Measurements from ENCODE around the gene CTLA4.

CTLA4 gene

DNA sequence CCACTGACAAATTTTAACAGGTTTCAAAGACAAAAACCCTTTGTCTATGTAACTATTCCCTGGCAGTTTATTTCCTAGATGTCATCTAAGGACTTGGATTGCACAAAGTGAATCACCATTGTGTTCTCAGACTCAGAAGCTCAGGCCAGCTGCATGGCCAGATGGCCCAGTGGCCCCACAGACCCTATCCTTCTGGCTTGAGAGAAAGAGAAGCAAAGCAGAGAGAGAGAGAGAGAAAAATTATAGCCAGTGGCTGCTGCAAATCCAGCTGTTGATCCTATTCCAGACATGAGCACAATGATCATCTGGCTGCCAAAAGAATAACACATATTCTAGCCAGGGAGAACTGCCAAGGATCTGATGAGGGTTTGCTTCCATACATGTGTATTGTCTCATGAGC, 25.8 kb downstream of the CTLA4 start:
- no peak for DNase-seq

DNA sequence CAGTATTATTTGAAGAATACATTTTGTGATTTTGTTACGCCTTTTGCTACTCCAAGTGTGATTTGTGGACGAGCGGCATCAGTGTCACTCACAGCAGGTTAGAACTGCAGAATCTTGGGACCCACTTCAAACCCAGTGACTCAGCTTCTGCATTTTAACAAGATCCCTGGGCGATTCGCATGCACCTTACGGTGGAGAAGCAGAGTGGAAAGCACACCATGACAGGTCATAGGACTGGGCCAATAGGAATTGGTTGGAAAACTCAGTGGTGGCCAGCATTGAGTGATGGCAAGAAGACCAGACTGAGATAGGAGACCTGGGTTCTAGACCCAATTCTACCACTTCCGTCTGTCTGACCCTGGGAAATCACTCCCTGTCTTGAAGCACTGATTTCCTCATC, 26.3 kb downstream of the CTLA4 start:
- no peak for DNase-seq

DNA sequence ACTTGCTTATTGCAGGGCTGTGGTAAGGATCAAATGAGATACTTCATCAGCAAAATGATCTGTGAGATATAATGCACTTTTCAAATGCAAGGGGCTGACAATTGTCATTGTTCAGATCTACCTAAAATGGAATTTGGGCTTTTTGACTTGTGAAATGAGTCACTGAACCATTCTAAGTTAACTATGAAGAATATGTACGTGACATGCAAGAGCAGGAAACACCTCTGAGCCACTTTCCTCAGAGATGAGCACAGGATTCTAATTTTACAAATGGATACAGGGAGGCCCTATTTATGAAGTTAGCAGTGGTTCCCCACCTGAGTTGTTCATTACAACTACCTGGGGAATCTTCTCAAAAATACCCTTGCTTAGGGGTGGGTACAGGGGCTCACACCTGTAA, 26.7 kb downstream of the CTLA4 start:
- DNase-seq, result no peak

DNA sequence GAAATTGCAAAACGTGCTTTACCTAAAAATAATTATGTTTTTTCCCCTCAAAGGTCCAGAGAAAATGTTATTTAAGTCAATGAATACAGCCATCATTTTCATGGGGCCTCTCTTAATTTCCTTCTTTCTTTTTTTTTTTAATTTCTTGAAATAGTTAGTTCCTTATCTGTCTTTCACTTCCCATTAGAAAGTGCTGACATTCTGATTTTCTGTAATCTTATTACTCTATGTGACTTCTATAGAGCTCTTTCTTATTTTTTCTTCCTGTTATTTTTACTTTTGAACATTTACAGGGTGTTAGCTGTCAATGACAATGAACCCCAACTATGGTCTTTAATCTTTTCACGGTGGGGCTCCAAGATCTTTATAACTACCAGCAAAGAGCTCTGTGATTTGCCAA, 30.0 kb downstream of the CTLA4 start:
- DNase-seq, result no peak

- DNase-seq, result no peak
Measured at GRCh38 chr2:203898657-203899056, 31.1 kb downstream of the CTLA4 start.

- no peak for DNase-seq
Measured at GRCh38 chr2:203900253-203900652, 32.7 kb downstream of the CTLA4 start.

GRCh38 chr2:203904022-203904421, 36.5 kb downstream of the CTLA4 start:
- no peak for DNase-seq

DNA sequence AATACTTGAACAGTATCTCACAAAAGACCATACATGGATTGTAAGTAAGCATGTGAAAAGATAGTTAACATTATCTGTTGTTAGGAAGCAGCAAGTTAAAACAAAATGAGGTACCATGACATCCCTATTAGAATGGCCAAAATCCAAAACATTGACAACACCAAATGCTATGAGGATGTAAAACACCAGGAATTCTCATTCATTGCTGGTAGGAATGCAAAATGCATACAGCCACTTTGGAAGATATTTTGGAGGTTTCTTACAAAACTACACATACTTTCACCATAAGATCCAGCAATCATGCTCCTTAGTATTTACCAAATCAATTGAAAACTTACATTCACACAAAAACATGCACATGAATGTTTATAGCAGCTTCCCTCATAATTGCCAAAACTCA, 38.1 kb downstream of the CTLA4 start:
- DNase-seq, result no peak

DNA sequence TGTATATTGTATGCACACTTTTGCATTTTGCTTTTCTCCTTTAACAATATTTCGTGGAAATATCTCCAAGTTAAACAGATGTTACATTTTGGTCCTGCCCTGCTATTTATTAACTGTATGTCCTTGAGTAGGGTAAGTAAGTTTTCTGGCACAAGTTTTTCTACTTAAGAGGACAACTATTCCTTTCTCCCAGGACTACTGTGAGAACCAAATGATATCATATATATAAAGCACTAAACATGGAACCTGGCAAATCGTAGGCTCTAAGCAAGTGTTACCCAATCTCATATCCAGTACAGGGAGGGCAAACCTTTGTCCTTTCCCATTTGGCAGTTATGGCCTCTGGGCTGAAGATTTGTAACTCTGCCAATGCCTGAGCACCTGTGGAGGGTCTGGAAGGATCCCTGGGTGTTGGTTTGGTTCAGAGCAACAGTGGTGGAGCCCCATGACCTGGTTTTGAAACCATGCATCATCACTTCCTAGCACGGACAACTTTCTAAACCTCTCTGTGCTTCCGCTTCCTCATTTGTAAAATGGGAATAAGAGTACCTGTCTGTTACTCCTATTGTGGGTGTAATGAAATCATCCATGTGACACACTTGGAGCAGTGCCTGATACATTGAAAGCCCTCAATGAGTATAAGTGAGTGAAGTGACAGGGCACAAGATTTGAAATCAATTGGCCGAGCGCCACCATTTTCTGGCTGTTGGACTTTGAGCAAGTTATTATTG, 40.7 kb downstream of the CTLA4 start:
- no peak for DNase-seq

GRCh38 chr2:203908797-203909185, 41.2 kb downstream of the CTLA4 start:
- DNase-seq, result no peak

DNA sequence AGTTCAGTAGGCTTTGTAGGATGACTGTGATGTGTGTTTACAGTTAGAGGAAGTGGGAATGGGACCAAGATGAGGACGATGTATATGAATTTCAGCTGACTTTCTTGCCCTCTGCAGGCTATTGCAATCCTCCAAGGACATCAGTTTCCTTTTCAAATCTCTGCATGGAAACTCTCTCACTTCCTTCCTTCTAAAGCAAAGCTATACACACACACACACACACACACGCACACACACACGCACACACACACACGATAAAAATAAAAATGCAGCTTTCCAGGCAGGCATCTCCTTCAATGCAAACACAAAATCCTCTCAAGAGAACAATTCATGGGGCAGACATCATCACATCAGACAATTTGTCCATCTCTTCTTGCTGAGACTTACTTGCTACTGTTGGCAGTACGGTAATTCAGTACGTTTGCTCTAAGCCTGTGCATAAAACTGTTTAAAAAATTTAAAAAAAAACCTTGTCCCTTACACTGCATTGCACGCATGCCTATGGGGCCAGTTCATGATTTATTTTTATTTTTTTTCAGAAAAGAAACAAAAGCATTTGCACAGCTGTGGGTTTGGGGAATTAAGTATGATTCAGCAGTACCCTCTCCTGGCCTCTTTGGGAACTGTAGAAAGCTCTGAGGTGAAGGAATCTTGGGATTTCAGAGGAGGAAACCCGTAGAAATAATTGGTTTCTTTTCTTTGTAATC, 41.8 kb downstream of the CTLA4 start:
- DNase-seq, result peak; percentile 28

GRCh38 chr2:203909974-203910373, 42.4 kb downstream of the CTLA4 start:
- no peak for DNase-seq

GRCh38 chr2:203913947-203914346, 46.4 kb downstream of the CTLA4 start:
- DNase-seq, result no peak

DNA sequence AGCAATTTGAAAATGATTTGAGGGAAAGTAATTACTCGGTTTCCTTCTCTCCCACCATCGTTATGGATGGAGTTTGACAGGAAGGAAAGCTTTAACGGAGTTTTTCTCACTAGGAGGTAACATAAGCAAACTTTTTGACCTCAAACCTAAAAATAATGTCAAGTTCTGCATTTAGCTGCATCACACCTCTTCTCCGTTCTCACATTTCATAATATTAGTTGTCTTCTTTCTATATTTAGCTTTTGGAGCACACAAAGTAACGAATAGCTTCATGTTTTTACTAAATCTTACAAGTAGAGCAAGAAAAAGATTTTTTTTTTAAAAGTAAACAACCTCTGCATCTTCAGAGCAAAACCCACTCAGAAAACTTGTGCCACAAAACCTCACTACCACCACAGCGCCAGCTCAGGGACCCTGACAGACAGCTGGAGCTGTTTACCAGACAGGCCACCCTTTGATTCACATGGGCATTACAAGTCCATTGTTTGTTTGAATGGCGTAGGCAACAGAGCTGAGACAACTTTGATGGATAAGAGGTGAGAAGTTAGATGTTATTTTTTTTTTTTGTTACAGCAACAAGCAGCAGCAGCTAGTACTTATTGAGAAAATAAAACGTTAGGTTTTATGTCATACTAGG, 47.1 kb downstream of the CTLA4 start:
- peak; percentile 23 for DNase-seq

DNA sequence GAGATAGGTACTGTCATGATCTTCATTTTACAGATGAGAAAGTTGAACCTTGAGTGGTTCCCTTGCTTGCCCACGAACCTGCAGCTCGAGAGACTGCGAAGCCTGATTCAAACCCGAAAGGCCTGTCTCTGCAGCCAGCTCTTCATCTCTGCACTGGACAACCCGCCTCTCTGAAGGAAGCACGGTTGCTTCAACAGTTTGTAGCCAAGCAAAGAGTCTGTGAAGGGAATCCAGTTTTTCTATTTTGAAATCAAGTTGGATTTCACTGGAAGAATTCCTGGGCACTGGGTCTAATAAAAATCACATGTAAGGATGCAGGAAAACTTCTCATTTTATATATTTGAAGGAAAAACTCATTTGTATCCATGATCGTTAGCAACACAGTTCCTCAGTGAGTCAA, 47.7 kb downstream of the CTLA4 start:
- DNase-seq, result no peak

DNA sequence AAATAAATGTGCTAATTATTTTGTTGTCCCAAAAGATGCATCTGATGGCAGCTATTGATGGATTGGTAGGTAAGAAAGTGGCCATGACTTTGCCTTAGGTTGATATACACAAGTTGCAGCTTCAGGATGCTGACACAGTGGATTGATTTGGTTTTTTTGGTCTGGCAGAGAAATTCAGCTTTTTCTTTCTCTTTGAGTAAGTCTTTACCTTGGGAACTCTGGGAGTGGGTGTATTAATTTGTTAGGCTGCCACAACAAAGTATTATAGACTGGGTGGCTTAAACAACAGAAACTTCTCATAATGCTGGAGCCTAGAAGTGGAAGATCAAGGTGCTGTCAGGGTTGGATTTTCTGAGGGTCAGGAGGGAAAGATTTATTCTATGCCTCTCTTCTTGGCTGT, 49.2 kb downstream of the CTLA4 start:
- no peak for DNase-seq

- no peak for DNase-seq
Measured at GRCh38 chr2:203918264-203918663, 50.7 kb downstream of the CTLA4 start.

- no peak for DNase-seq
Measured at GRCh38 chr2:203918839-203919238, 51.3 kb downstream of the CTLA4 start.

Measured in central memory CD4-positive, alpha-beta T cell (primary cell).